Measurements from ENCODE around the gene TBL1X. TPM values are rescaled to one million over a fixed set of nuclear protein-coding genes. Genes with fewer than 3 reads are reported as not detected.

The TBL1X gene
- total RNA-seq, 1 experiment from 2014 or later: 15.0 TPM

- H3K27ac Mint-ChIP-seq (ENCODE audit: low read depth, unreplicated experiment): no peak overlapping the region
- TF ChIP-seq CTCF (IDR thresholded peaks at IDR 0.05; ENCODE audit: unreplicated experiment): no peak
- intact Hi-C loops (cut with micrococcal nuclease): no loop called here
- H3K9me3 Mint-ChIP-seq (ENCODE audit: unreplicated experiment): no peaks in the 10 kb centered on the region
- ChIA-PET POLR2A (no interaction called here), CTCF (no interaction called here)
- H3K36me3 Mint-ChIP-seq (ENCODE audit: insufficient read depth, unreplicated experiment): no peaks in the 10 kb centered on the region
- DNase-seq (ENCODE audit: unreplicated experiment): no peak
- H3K4me1 Mint-ChIP-seq (ENCODE audit: insufficient read depth, unreplicated experiment): no peaks in the 10 kb centered on the region
- no peak overlapping the region for H3K4me3 Mint-ChIP-seq (ENCODE audit: unreplicated experiment)
- no TSS peak for BruUV-seq (replicated peaks)
- H3K27me3 Mint-ChIP-seq (ENCODE audit: insufficient read depth, unreplicated experiment): no peaks in the 10 kb centered on the region
Observed at GRCh38 chrX:9557091-9557490, 92.2 kb downstream of the TBL1X start.

GRCh38 chrX:9557521-9557920 is 92.7 kb downstream of the TBL1X start:
- no peak overlapping the region for H3K4me3 Mint-ChIP-seq (ENCODE audit: unreplicated experiment)
- intact Hi-C loops (cut with micrococcal nuclease): no loop called here
- H3K36me3 Mint-ChIP-seq (ENCODE audit: insufficient read depth, unreplicated experiment): no peaks in the 10 kb centered on the region
- ChIA-PET POLR2A (no interaction called here), CTCF (no interaction called here)
- H3K27ac Mint-ChIP-seq (ENCODE audit: low read depth, unreplicated experiment): no peak overlapping the region
- peaks cover under 1% of the 10 kb centered on the region for H3K4me1 Mint-ChIP-seq (ENCODE audit: insufficient read depth, unreplicated experiment)
- no peak for TF ChIP-seq CTCF (IDR thresholded peaks at IDR 0.05; ENCODE audit: unreplicated experiment)
- H3K27me3 Mint-ChIP-seq (ENCODE audit: insufficient read depth, unreplicated experiment): no peaks in the 10 kb centered on the region
- BruUV-seq (replicated peaks): no TSS peak
- no peak for DNase-seq (ENCODE audit: unreplicated experiment)
- no peaks in the 10 kb centered on the region for H3K9me3 Mint-ChIP-seq (ENCODE audit: unreplicated experiment)

- DNase-seq (ENCODE audit: unreplicated experiment): no peak
- Mint-ChIP-seq H3K27me3 (ENCODE audit: insufficient read depth, unreplicated experiment) (no peaks in the 10 kb centered on the region), H3K36me3 (ENCODE audit: insufficient read depth, unreplicated experiment) (no peaks in the 10 kb centered on the region), H3K9me3 (ENCODE audit: unreplicated experiment) (no peaks in the 10 kb centered on the region), H3K4me1 (ENCODE audit: insufficient read depth, unreplicated experiment) (peaks cover 7% of the 10 kb centered on the region), H3K27ac (ENCODE audit: low read depth, unreplicated experiment) (no peak overlapping the region), H3K4me3 (ENCODE audit: unreplicated experiment) (no peak overlapping the region)
- no TSS peak for BruUV-seq (replicated peaks)
- ChIA-PET CTCF (interaction anchor here (0.6 kb wide), 1 partner anchor 288 kb away, joined by 3 read pairs; no protein-coding TSS in a partner anchor), POLR2A (no interaction called here)
- intact Hi-C loops (cut with micrococcal nuclease): no loop called here
- no peak for TF ChIP-seq CTCF (IDR thresholded peaks at IDR 0.05; ENCODE audit: unreplicated experiment)
Observed at GRCh38 chrX:9558615-9559014, 93.8 kb downstream of the TBL1X start.

GRCh38 chrX:9560219-9560618 is 95.4 kb downstream of the TBL1X start:
- intact Hi-C loops (cut with micrococcal nuclease): loop anchor here (10.0 kb wide), 1 partner anchor 205 kb away; no protein-coding TSS in a partner anchor

More at GRCh38 chrX:9560219-9560618, 95.4 kb downstream of the TBL1X start:
- BruUV-seq (replicated peaks): no TSS peak
- no peaks in the 10 kb centered on the region for H3K27me3 Mint-ChIP-seq (ENCODE audit: insufficient read depth, unreplicated experiment)
- no peak for DNase-seq (ENCODE audit: unreplicated experiment)
- no peak overlapping the region for H3K27ac Mint-ChIP-seq (ENCODE audit: low read depth, unreplicated experiment)
- peaks cover 7% of the 10 kb centered on the region for H3K4me1 Mint-ChIP-seq (ENCODE audit: insufficient read depth, unreplicated experiment)
- POLR2A ChIA-PET: no interaction called here
- no peaks in the 10 kb centered on the region for H3K36me3 Mint-ChIP-seq (ENCODE audit: insufficient read depth, unreplicated experiment)
- CTCF ChIA-PET: no interaction called here
- no peak for TF ChIP-seq CTCF (IDR thresholded peaks at IDR 0.05; ENCODE audit: unreplicated experiment)
- no peaks in the 10 kb centered on the region for H3K9me3 Mint-ChIP-seq (ENCODE audit: unreplicated experiment)
- no peak overlapping the region for H3K4me3 Mint-ChIP-seq (ENCODE audit: unreplicated experiment)
